ENCODE measurements around the gene HDAC8. TPM values are rescaled to one million over a fixed set of nuclear protein-coding genes. Genes with fewer than 3 reads are reported as not detected.
A peak's percentile ranks its signal among the peaks of the same experiment; 100 is the strongest.
"Not testable (repeated sequence)": the region's sequence is repeated elsewhere in the genome, so short reads cannot be mapped to it uniquely, and the experiment has no call there.

HDAC8 gene
- total RNA-seq, 1 donor, result 19.9 TPM

DNA sequence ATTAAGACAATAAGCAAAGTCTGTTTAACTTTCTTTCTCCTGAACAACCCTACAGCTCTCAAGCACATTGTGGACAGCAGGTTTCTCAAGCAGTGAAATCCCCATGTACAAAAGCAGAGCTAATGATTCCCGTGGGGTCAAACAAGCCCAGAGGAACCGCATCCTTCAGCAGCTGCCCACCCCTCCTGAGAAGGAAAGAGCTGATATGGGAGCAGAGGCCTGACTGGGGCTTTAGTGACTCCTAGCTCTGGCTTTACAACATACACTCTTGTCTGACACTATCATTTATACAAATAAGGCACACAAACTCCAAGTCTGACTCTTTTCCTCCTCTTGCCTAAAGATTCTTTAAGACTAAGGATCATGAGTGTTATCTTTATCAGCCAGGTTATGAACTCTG, 32.8 kb downstream of the HDAC8 start:
- no peak for DNase-seq (ENCODE audit: low read depth in 2 of 3, low spot score in 2 of 3)

DNA sequence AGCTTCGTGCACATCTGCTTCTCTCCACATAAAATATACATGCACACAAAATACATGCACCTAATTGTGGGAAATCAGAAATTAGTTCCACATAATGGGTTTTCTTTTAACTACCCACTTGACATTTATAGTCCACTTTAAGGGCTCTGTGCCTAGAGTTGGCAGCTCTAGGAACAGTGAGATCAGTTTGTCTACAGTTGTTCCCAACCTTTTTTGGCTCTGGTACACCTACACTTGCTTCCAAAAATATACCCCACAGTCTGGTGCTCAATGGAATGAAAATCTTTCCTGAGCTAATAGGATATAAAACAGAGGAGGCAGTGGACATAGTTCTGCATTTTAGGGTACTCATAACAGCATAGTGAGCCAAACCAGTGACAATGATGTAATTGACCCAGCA, 36.1 kb downstream of the HDAC8 start:
- no peak for DNase-seq (ENCODE audit: low read depth in 2 of 3, low spot score in 2 of 3)

DNA sequence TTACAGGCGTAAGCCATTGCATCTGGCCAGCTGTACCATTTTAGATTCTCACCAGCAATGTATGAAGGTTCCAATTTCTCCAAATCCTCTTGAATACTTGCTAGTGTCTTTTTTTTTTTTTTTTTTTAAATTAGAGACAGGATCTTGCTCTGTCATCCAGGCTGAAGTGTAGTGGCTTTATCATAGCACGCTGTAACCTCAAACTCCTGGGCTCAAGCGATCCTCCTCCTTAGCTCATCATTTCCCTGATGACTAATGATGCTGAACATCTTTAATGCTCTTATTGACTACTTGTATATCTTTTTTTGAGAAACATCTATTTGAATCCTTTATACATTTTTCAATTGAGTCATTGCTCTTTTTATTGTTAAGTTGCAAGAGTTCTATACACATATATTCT, 40.3 kb downstream of the HDAC8 start:
- no peak for DNase-seq (ENCODE audit: low read depth in 2 of 3, low spot score in 2 of 3)

DNA sequence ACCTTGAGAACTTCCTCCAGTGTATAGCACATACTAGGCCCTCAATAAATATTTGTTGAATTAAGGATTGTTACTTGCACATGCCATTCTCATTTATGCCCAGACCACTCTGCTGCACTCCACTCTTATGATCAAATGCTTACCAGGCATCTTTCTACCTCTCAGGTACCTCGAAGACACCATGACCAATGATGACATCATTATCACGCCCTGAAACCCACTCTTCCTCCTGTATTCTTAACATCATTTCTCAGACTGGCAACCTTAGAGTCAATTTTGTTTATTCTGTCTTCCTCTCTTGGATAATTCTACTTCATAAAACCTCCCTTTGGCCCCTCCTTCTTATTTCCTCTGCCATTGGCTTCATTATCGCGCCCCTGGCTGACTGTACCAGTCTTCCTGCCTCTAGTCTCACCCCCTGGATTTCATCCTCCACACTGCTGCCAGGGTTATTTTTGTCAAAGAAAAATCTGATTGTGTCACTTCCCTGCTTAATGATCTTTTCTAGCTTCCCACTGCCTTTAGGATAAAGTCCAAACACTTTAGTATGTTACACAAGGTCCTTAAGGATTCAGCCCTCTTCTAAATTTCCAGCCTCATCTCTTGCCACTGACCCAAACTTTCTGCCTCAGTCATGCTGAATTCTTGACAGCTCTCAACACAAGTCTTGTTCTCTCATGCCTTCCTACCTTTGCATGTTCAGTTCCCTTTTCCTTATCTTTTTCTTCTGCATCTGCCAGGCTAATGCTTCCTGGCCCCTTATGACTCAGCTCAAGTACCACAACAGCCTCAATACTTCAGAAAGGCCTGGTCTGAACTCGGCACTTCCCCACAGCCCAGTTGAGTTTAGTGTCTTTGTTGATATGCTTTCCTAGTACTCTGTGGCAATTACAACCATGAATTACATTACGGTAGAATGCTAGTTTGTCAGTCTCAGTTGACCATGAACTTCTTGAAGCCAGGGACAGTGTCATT, 45.8 kb downstream of the HDAC8 start:
- DNase-seq (ENCODE audit: low read depth in 2 of 3, low spot score in 2 of 3), result peak in 2 of 3 donors; percentile 67 to 83

DNA sequence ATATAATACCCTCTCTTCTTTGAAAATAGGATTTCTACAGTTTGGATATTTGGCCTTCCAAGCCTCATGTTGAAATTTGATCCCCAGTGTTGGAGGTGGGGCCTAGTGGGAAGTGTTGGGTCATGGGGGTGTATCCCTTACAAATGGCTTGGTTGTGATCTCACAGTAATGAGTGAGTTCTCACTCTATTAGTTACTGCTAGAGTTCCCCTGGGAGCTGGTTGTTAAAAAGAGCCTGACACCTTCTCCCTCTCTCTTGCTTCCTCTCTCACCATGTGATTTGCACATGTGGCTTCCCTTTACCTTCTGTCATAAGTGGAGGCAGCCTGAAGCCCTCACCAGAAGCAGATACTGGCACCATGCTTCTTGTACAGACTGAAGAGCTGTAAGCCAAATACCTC, 73.9 kb downstream of the HDAC8 start:
- no peak for DNase-seq (ENCODE audit: low read depth in 2 of 3, low spot score in 2 of 3)

DNA sequence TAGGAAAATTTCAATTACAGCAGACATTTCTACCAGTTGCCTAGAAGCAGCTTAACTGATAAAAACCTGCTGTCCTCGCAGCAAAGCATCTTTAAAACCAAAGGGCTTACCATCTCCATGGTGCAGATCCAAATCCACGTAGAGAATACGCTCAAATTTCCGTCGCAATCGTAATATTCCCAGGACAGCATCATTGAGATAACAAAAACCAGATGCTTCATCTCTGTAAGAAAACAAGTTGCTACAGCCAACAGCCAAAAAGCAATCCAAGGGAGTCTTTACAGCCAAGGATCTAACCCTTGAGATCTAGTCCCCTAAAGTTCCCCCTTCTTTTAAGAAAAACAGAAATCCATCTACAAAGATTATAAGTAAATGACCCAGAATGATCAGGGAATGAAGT, 77.6 kb downstream of the HDAC8 start:
- no peak for DNase-seq (ENCODE audit: low read depth in 2 of 3, low spot score in 2 of 3)

DNA sequence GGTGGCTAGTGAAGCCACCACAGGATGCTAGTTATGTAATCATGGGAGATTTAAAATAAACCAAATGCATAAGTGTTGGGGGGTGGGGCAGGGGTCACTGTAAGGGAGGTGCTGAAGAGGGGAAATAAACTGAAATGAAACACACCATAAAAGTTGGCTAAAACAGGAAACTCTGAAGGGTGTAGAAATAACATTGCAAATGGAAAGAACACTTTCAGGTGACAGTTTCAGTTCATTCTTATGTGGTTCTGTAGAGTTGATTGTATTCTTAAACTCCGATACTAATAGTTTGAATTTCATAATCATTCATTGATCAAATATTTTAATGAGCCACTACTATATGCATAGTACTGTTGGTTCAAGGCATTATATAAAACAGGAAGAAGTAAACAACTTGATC, 80.1 kb downstream of the HDAC8 start:
- DNase-seq (ENCODE audit: low read depth in 2 of 3, low spot score in 2 of 3), result no peak

DNA sequence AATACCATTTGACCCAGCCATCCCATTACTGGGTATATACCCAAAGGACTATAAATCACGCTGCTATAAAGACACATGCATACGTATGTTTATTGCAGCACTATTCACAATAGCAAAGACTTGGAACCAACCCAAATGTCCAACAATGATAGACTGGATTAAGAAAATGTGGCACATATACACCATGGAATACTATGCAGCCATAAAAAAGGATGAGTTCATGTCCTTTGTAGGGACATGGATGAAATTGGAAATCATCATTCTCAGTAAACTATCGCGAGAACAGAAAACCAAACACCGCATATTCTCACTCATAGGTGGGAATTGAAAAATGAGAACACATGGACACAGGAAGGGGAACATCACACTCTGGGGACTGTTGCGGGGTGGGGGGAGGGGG, 82.4 kb downstream of the HDAC8 start:
- not testable (repeated sequence) for DNase-seq (ENCODE audit: low read depth in 2 of 3, low spot score in 2 of 3)

DNA sequence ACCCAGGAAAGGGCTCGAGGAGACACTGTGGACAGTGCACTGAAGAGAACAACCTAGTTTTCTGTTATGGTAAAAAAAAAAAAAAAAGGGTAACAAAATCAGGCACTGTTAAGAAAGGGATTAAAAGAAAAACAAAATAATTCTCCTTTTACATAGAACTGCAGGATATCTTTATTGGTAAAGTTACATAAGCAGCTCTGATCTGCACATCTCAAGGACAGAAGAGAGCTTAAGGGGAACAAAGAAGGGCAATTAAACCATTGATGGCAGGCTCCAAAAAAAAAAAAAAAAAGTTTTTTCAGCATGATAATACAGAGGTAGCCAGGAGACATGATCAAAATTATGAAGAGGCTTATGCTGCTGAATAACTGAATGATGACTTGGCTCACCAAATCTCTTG, 85.0 kb downstream of the HDAC8 start:
- DNase-seq (ENCODE audit: low read depth in 2 of 3, low spot score in 2 of 3), result no peak

DNA sequence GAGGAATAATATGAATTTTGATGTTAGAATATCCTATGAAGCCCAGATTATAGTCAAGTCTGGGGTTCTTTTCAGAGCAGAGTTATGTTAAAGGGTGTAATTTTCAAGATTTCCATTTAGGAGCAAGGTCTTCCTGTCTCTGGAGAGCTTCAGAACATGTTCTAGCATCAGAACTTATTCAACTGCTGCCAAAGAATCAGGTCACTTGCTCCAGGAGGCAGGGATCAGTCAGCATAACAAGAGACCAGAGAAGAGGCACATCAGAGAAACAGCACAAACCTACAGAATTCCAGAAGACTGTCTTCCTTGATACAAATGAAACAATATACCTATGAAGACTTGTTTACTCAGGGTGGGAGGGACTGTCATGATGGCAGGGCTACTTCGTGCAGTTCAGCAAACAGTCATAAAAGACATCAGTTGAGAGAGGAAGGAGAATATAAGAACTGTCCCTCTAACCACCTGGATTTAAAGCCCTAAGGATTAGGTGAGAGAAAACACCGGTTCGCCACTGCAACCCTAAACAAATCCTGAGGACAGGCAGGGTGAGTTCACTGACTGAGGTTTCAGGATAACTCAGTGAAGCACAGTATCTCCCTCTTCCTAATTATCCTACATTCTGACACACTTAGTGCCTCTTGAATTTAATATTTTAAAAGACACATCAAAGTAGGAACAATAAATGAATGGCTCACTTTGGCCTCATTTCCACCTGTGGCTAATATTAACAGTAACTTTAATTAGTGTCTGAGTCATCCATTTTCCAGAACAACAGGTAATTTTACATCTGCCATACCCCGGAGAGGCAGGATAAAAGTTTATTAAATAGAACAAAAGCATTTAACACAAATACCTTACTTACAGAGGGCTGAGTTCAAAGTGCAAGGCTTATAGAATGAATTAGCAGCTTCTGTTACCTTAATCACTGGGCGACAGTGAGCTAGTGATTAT, 93.0 kb downstream of the HDAC8 start:
- no peak for DNase-seq (ENCODE audit: low read depth in 2 of 3, low spot score in 2 of 3)

DNA sequence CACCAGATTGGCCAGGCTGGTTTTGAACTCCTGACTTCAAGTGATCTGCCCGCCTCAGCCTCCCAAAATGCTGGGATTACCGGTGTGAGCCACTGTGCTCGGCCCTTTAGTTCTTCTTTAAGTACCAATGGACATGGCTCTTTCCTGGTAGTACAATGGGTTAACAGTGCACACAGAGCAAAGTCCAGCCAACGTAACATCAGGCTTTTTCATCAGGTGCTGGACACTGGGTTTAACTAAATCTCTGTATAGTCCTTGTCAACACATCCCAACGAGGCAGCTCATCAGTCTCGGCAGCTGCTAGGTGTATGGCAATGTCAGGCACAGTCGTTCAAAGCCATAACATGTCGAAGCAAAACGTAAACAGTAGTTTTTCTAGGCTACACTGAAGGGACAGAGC, 93.8 kb downstream of the HDAC8 start:
- no peak for DNase-seq (ENCODE audit: low read depth in 2 of 3, low spot score in 2 of 3)

DNA sequence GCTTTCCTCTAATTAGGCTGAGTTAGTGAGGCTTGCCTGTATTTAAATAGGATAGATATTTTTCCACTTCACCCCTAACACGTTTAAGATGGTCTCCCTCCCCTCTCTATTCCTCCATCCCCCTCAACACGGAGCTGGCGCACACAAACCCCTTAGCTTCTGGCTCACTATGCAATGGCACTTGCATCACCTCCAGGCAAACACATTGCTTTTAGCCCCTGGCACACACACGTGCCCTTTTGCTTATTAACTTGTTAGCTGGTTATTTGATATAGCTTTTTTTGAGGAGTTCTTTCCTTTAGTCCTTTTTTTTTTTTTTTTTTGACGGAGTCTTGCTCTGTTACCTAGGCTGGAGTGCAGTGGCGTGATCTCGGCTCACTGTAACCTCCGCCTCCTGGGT, 94.3 kb downstream of the HDAC8 start:
- DNase-seq (ENCODE audit: low read depth in 2 of 3, low spot score in 2 of 3), result no peak

DNA sequence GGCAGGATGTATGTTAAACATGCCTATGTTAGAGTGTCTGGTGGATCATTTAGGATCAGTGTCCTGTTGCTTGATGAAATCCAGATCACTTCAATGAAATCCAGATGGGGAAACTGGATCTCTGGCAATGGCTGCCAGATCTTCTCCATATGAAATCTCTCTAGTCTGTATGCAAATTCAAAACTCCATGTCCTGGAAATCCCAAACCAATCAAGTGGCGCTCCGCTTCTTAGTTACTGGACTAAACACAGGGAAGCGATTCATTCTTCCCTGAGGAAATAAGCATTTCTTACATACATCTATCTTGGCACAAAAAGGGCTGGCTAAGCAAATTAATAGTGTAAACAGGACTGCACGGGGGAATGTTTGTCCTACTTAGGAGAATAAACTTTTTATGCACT, 94.9 kb downstream of the HDAC8 start:
- no peak for DNase-seq (ENCODE audit: low read depth in 2 of 3, low spot score in 2 of 3)

DNA sequence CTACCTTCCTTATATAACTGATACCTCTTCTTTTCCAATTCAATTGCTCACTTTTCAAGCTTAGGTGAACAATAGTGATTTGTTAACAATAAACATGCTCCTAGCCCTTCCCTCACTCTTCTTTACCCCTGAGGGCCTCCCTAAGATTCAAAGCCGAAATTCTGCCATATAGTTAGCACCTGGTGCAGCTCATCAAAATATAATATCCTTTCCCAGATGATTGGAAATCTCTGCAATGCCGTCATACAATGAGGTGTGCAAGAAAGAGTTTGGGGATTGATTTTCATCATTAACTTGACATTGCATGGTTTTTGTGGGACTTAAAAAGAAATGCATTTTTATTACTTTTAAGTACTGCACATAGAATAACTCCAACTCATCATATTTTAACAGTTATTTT, 95.3 kb downstream of the HDAC8 start:
- DNase-seq (ENCODE audit: low read depth in 2 of 3, low spot score in 2 of 3), result no peak

DNA sequence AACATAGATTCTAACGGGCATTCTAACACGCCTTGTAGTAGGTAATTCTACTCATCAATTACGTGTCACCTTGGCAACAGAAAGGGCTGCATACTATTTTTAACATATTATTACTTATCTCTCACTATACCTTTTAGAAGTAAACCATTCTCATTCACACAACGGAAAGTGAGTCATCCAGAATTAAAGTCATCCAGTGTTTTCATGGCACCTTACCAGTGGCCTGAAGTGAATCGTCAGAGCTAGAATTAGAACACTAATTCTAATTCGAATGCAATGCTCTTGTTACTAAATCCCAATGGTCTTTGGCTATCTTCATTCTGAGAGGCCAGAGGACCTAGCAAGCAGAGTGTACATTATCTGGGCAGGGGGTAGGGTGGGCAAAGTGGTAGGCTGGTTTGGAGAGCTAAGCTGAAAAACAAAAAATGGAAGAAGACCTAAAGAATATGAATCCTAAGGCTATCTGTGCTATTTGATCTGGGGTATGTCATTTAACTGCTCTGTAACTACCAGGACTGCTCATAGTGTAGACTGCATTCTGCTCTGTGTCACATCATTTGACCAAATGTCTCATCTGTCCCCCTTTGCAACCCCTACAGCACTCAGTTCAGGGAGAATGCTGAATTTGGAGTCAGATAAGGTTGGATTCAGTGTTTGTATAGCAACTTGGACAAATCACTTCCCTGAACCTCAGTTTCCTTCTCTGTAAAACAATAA, 96.5 kb downstream of the HDAC8 start:
- no peak for DNase-seq (ENCODE audit: low read depth in 2 of 3, low spot score in 2 of 3)

DNA sequence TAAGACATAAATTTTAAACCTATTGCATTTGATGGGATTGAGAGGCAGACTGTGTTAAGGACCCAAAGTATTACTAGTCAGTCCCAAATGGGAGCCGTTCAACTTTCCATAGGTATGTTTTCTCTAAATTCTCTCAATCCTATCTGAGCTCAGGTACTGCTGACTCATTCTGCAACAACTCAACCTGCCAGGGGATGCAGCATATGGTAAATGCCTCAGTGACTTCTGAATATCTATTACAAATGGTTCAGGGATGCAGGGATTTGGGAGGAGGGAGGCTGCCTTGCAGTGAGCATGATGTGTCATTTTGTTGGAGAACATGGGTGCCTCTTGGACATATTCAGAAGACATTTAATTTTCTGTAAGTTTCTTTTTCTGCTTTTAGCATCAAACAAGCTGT, 97.3 kb downstream of the HDAC8 start:
- no peak for DNase-seq (ENCODE audit: low read depth in 2 of 3, low spot score in 2 of 3)

DNA sequence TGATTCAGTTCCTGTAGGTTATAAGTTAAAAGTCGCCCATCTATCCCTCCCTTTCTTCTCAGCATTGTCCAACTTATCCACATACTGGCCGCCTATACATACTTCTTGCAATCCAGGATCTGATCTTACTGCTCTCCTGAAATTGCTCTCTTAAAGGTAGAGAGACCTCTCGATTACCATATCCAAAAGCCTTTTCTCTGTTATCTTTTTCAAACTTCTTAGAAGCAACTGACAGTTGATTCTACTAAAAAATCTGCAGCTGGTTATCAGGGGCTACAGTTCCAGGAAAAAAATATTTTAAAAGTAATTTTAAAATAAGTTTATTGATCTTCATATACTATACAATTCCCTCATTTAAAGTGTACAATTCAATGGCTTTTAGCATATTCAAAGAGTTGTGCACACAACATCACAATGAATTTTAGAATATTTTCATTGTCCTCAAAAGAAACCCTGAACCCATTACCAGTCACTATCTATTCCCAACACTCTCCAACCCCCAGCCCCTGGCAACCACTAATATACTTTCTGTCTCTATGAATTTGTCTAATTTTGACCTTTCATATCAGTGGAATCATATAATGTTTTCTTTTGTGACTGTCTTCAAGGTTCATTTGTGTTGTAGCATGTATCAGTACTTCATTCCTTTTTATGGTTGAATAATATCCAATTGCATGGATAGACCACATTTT, 102.0 kb downstream of the HDAC8 start:
- no peak for DNase-seq (ENCODE audit: low read depth in 2 of 3, low spot score in 2 of 3)

DNA sequence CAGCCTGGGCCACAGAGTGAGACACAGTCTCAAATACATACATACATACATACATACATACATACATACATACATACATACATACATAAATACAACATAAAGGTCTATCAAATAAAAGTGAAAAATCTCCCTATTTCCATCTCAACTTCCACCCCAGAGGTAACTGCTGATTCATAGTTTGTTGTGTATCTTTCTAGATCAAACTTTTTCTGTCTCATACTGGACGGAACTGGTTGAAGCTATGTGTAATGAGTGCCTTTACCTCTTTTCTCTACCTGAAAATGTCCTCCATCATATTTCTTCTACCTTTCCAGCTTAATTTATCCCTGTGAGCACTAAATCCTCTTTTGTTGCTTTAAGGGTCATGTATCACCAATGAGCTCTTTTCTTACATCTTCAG, 102.5 kb downstream of the HDAC8 start:
- DNase-seq (ENCODE audit: low read depth in 2 of 3, low spot score in 2 of 3), result no peak

DNA sequence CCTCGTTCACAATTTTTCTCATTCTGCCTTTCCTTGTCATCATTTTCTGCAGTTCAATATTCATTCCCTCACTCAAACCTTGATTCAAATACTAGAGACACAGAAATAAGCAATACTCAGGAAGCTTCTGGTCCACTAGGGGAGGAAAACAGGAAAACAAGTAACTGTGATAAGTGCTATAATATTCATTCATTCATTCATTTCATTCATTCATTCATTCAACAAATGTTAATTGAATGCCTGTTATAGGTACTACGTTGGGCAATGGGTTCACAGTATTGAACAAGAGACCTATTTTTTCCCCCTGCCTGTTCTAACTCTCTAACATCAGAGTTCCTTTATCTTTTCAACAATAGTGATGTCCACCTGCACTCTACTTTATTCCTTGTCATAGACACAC, 104.0 kb downstream of the HDAC8 start:
- no peak for DNase-seq (ENCODE audit: low read depth in 2 of 3, low spot score in 2 of 3)

DNA sequence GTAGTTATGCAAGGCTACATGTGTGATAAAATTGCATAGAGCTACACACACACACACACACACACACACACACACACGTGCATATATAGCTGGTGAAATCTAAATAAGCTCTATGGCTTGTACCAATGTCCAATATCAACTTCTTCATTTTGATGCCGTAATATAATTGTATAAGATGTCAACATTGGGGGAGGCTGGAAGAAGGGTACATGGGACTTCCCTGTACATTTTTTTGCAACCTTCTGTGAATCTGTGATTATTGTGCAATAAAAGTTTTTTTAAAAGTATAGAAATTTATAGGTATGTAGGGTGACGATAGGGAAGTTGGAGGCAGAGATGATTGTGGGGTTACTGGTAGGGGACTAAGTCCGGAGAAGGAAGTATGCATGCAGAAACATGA, 105.5 kb downstream of the HDAC8 start:
- DNase-seq (ENCODE audit: low read depth in 2 of 3, low spot score in 2 of 3), result no peak
